GM12892 (cell line): ENCODE data around the gene FARP2.

Experiments
- POLR2A ChIP-seq: IDR thresholded peaks from 2 replicates; pipeline ENCODE4 v1.6.1; 2011; ENCODE audit warnings: low read depth, low read length, control low read depth
- POLR2AphosphoS5 ChIP-seq: IDR thresholded peaks from 2 replicates; pipeline ENCODE4 v1.6.1; 2011; ENCODE audit warnings: low read depth, low read length, control low read depth

GRCh38 chr2:241540401-241540770 is 184.3 kb downstream of the FARP2 start:
- no peak for TF ChIP-seq POLR2A
- TF ChIP-seq POLR2AphosphoS5: no peak
